Endothelial cell of umbilical vein (primary cell): ENCODE data around the gene LRP11. TPM values are rescaled to one million over a fixed set of nuclear protein-coding genes. Genes with fewer than 3 reads are reported as not detected.

Source experiments
- BruUV-seq: library from RNA; stranded (reverse); fragments of 400-500 nt; replicated peaks from 2 replicates; lab custom pipeline; 2021; lab: Mats Ljungman, UMichigan
- CTCF ChIA-PET: fragments of 300-600, 350-600 bp; sonication (Branson Sonifier 250); formaldehyde crosslinking; loops from one replicate; lab custom pipeline; 2021; ENCODE audit warnings: antibody characterized with exemption, inconsistent platforms; lab: Charles Lee
- POLR2A ChIA-PET: fragments of 300-600, 350-600 bp; sonication (Branson Sonifier 250); formaldehyde crosslinking; loops from one replicate; lab custom pipeline; 2021; ENCODE audit warnings: antibody characterized with exemption, inconsistent platforms; lab: Charles Lee
- DNase-seq: peaks from one replicate; pipeline ENCODE4 v3.0.0-alpha.2; 2011; ENCODE audit warnings: low read depth, low spot score
- FAIRE-seq: peaks from 2 replicates; lab custom pipeline; 2011; peaks lifted over from hg19 to GRCh38; lab: Jason Lieb, UNC
- H2AFZ ChIP-seq: 2 replicates; pipeline ENCODE4 v1.6.0; 2012; ENCODE audit warnings: low read depth, low read length, control low read depth, inconsistent platforms
- H3K27ac ChIP-seq: 2 replicates; pipeline ENCODE4 v1.5.1; 2011; ENCODE audit warnings: low read depth, mild to moderate bottlenecking, control low read depth, low read length, moderate library complexity; ENCODE audit not compliant: insufficient read depth
- H3K27me3 ChIP-seq, 2 experiments: 2 replicates each; pipeline versions ENCODE4 v1.6.0 to v1.6.1; 2011; ENCODE audit warnings: low read length in 2 of 2, mixed read lengths in 1 of 2; ENCODE audit not compliant: control insufficient read depth in 2 of 2, insufficient read depth in 2 of 2
- H3K36me3 ChIP-seq, 2 experiments: 2 replicates in 1 of 2; 3 replicates in 1 of 2; pipeline ENCODE4 v1.5.1; 2011; ENCODE audit warnings: low read length in 2 of 2, mild to moderate bottlenecking in 1 of 2, moderate library complexity in 1 of 2; ENCODE audit not compliant: control insufficient read depth in 2 of 2, insufficient read depth in 2 of 2; ENCODE audit errors: extremely low read depth in 1 of 2
- H3K4me1 ChIP-seq: 3 replicates; pipeline ENCODE4 v1.5.1; 2011; ENCODE audit warnings: mild to moderate bottlenecking, low read length; ENCODE audit not compliant: control insufficient read depth, insufficient read depth; ENCODE audit errors: extremely low read depth
- H3K4me2 ChIP-seq: 2 replicates; pipeline ENCODE4 v1.6.1; 2011; ENCODE audit warnings: low read length, control low read depth, mixed read lengths; ENCODE audit not compliant: insufficient read depth
- H3K4me3 ChIP-seq, 3 experiments: fragments of 200-600 bp in 1 of 3; sonication (generic), shearing (Covaris generic) in 1 of 3; replicated peaks in 1 of 3; 2 replicates each; pipeline ENCODE4 v1.5.1; 2011 to 2016; ENCODE audit warnings: control low read depth in 3 of 3, low read length in 3 of 3, mild to moderate bottlenecking in 2 of 3, inconsistent platforms in 1 of 3, low read depth in 1 of 3, moderate library complexity in 1 of 3; ENCODE audit not compliant: insufficient read depth in 1 of 3
- H3K79me2 ChIP-seq: 2 replicates; pipeline ENCODE4 v1.6.0; 2012; ENCODE audit warnings: low read length, inconsistent platforms; ENCODE audit not compliant: control insufficient read depth, insufficient read depth
- H3K9ac ChIP-seq: replicated peaks from 2 replicates; pipeline ENCODE3; 2011; ENCODE audit warnings: low read length, control low read depth; ENCODE audit not compliant: insufficient read depth; ENCODE audit errors: extremely low read depth
- H3K9me1 ChIP-seq: replicated peaks from 3 replicates; pipeline ENCODE4 v1.6.0; 2011; ENCODE audit warnings: mild to moderate bottlenecking, low read length; ENCODE audit not compliant: control insufficient read depth, insufficient read depth; ENCODE audit errors: extremely low read depth
- H3K9me3 ChIP-seq: replicated peaks from 2 replicates; pipeline ENCODE4 v1.5.1; 2012; ENCODE audit warnings: low read length, inconsistent platforms; ENCODE audit not compliant: control insufficient read depth, insufficient read depth
- H4K20me1 ChIP-seq: replicated peaks from 2 replicates; pipeline ENCODE3; 2011; ENCODE audit warnings: mild to moderate bottlenecking, low read length; ENCODE audit not compliant: control insufficient read depth, insufficient read depth; ENCODE audit errors: extremely low read depth
- CTCF ChIP-seq, 2 donors: IDR thresholded peaks; 1 replicate in 1 of 2; 2 replicates in 1 of 2; pipeline ENCODE4 v1.5.1; 2011; ENCODE audit warnings: low read length in 2 of 2, mild to moderate bottlenecking in 2 of 2, moderate library complexity in 2 of 2, control low read depth in 1 of 2, inconsistent platforms in 1 of 2, low read depth in 1 of 2; ENCODE audit not compliant: insufficient read depth in 1 of 2; ENCODE audit errors: extremely low read depth in 1 of 2
- EZH2 ChIP-seq: IDR thresholded peaks from 2 replicates; pipeline ENCODE4 v1.6.1; 2012; ENCODE audit warnings: borderline replicate concordance, low read depth, mild to moderate bottlenecking, moderate library complexity, low read length, inconsistent platforms; ENCODE audit not compliant: severe bottlenecking
- FOS ChIP-seq: IDR thresholded peaks from 2 replicates; pipeline ENCODE4 v1.6.1; 2011; ENCODE audit warnings: mild to moderate bottlenecking, low read length, moderate library complexity, borderline replicate concordance; ENCODE audit not compliant: insufficient read depth
- GATA2 ChIP-seq: IDR thresholded peaks from 2 replicates; pipeline ENCODE4 v1.7.0; 2011; ENCODE audit warnings: low read depth, mild to moderate bottlenecking, moderate library complexity, mixed read lengths, low read length; ENCODE audit not compliant: insufficient read length, insufficient read depth
- JUN ChIP-seq: IDR thresholded peaks from 2 replicates; pipeline ENCODE4 v1.6.1; 2011; ENCODE audit warnings: borderline replicate concordance, low read depth; ENCODE audit not compliant: insufficient read length, insufficient read depth
- MAX ChIP-seq: IDR thresholded peaks from 2 replicates; pipeline ENCODE4 v1.6.1; 2011; ENCODE audit not compliant: insufficient read depth, insufficient read length
- MYC ChIP-seq: IDR thresholded peaks from one replicate; pipeline ENCODE4 v1.6.1; 2011; ENCODE audit warnings: mild to moderate bottlenecking, low read depth, low read length
- POLR2A ChIP-seq: IDR thresholded peaks from 2 replicates; pipeline ENCODE4 v1.6.1; 2012; ENCODE audit warnings: low read depth, mild to moderate bottlenecking, control low read depth, low read length
- POLR2AphosphoS5 ChIP-seq: IDR thresholded peaks from 2 replicates; pipeline ENCODE4 v1.6.1; 2012; ENCODE audit warnings: low read depth, mild to moderate bottlenecking, control low read depth, low read length, moderate library complexity; ENCODE audit not compliant: insufficient read depth
- dilution Hi-C: fragments of 300-500 bp; cut with MboI; formaldehyde crosslinking; loops from one replicate; pipeline ENCODE4 v1.15.0; 2019; ENCODE audit warnings: low sequenced_read_pairs; ENCODE audit not compliant: extremely low pct_ligation_motif_present
- intact Hi-C: fragments of 100-400 bp; cut with micrococcal nuclease; formaldehyde crosslinking; loops from one replicate; pipeline ENCODE4 v1.10.0; 2022
- polyA plus RNA-seq, 4 experiments: library from polyadenylated mRNA; depleted of rRNA in 3 of 4; stranded (reverse) in 3 of 4; unstranded in 1 of 4; fragments of >200 nt; gene quantifications; 2 replicates each; pipeline versions ENCODE4 v1.2.1 to v1.2.3, GENCODE V29; 2011 to 2012; ENCODE audit warnings: missing spikeins in 1 of 4
- total RNA-seq: library from RNA; stranded (reverse); gene quantifications from 2 replicates; pipeline ENCODE4 v1.2.3, GENCODE V29; 2021

LRP11 gene
- total and polyA plus RNA-seq, 2 donors (not counting 3 experiments of a cell fraction or from before 2014, with no cell fraction given): 23.1 to 59.1 TPM

- FAIRE-seq: peak; percentile 85
- Histone ChIP-seq H3K4me3 (peak overlapping the region; percentile 35 to 74 (median 58)), H3K79me2 (peaks cover 47% of the 10 kb centered on the region), H3K4me1 (peaks cover 73% of the 10 kb centered on the region), H3K27ac (peak overlapping the region; percentile 95), H2AFZ (no peak overlapping the region), H3K4me2 (peak overlapping the region; percentile 97), H4K20me1 (no peaks in the 10 kb centered on the region), H3K36me3 (no peaks in the 10 kb centered on the region), H3K9me3 (no peaks in the 10 kb centered on the region), H3K9ac (peak overlapping the region; percentile 92), H3K9me1 (no peaks in the 10 kb centered on the region), H3K27me3 (no peaks in the 10 kb centered on the region)
- ChIA-PET CTCF (interaction anchor here (1.4 to 1.6 kb wide), 2 partner anchors 9 to 15 kb away, joined by 3 to 9 read pairs; partner anchors contain the start of gene LRP11), POLR2A (no interaction called here)
- intact Hi-C loops (loop anchor here (1.0 to 5.0 kb wide), 3 partner anchors 8 to 308 kb away; partner anchors contain the start of gene PPIL4), dilution Hi-C loops (no loop called here)
- peak; percentile 93 for DNase-seq
- no peak for TF ChIP-seq MYC
- no peak for TF ChIP-seq POLR2AphosphoS5
- no peak for TF ChIP-seq MAX
- TF ChIP-seq CTCF (IDR thresholded peaks at IDR 0.05; ENCODE audit: extremely low read depth in 1 of 2, insufficient read depth in 1 of 2, low read depth in 1 of 2, low read length in 2 of 2): no peak
- TF ChIP-seq GATA2: no peak
- TF ChIP-seq POLR2A: peak; percentile 45
- TF ChIP-seq EZH2: no peak
- TF ChIP-seq JUN: peak; percentile 61
- peak; percentile 84 for TF ChIP-seq FOS
- no TSS peak for BruUV-seq
Observed at GRCh38 chr6:149855040-149855654, 9.0 kb downstream of the LRP11 start.
